Coronary artery (tissue), 2 donors: ENCODE measurements around the gene CSH2.

ENCODE experiments used
- DNase-seq: peaks from one replicate; pipeline ENCODE4 v3.0.0-alpha.2; 2017; ENCODE audit warnings: low spot score
- H3K27ac ChIP-seq, 2 donors: fragments of 200-600 bp; sonication (generic); one replicate each; pipeline ENCODE4 v1.5.1; 2016 to 2019
- H3K4me3 ChIP-seq: fragments of 200-600 bp; sonication (generic); 2 replicates; pipeline ENCODE4 v1.5.1; 2016; ENCODE audit warnings: mild to moderate bottlenecking, moderate library complexity
- CTCF ChIP-seq: fragments of 200-600 bp; sonication (generic); IDR thresholded peaks from one replicate; pipeline ENCODE4 v1.5.1; 2019; ENCODE audit warnings: antibody characterized with exemption

Gene CSH2

GRCh38 chr17:63847525-63848249, 25.8 kb downstream of the CSH2 start:
- TF ChIP-seq CTCF: no peak
- Histone ChIP-seq H3K4me3 (no peak overlapping the region), H3K27ac (no peak overlapping the region)
- DNase-seq: no peak

- Histone ChIP-seq H3K4me3 (no peak overlapping the region), H3K27ac (no peak overlapping the region)
- DNase-seq: no peak
- TF ChIP-seq CTCF: no peak
Measured at GRCh38 chr17:63845509-63845908, 28.0 kb downstream of the CSH2 start.

- no peak for TF ChIP-seq CTCF
- no peak for DNase-seq
- Histone ChIP-seq H3K27ac (peak overlapping the region; percentile 93 to 95), H3K4me3 (peak overlapping the region; percentile 89)
Measured at GRCh38 chr17:63843910-63844677, 29.4 kb downstream of the CSH2 start.

- DNase-seq: peak; percentile 82
- Histone ChIP-seq H3K4me3 (peak overlapping the region; percentile 89), H3K27ac (peak overlapping the region; percentile 93 to 95)
Measured at GRCh38 chr17:63843387-63843888, 30.0 kb downstream of the CSH2 start.

GRCh38 chr17:63842540-63843386, 30.7 kb downstream of the CSH2 start, which contains the start of gene SMARCD2:
Gene SMARCD2, minus strand, starts transcription at chr17:63842685. Its CDS starts 11 bp downstream, at chr17:63842674.
- Histone ChIP-seq H3K4me3 (peak within 1 kb of the TSS; percentile 89), H3K27ac (peak within 1 kb of the TSS; percentile 93 to 95)
- peak; percentile 100 for DNase-seq
- no peak for TF ChIP-seq CTCF

GRCh38 chr17:63842173-63842539, 31.3 kb downstream of the CSH2 start:
- peak overlapping the region; percentile 89 for H3K4me3 ChIP-seq
- TF ChIP-seq CTCF: no peak
- DNase-seq: peak; percentile 84
- H3K27ac ChIP-seq: peak overlapping the region; percentile 93 to 95
